HEK293 (cell line): Measurements from ENCODE around the gene MTCH2.

ENCODE experiments used
- ZIC2 ChIP-seq: fragments of 450-650 bp; formaldehyde crosslinking; IDR thresholded peaks from 2 replicates; pipeline ENCODE4 v1.5.1; 2016; ENCODE audit warnings: missing biosample characterization, missing genetic modification characterization
- ZNF121 ChIP-seq: fragments of 450-650 bp; formaldehyde crosslinking; IDR thresholded peaks from 2 replicates; pipeline ENCODE4 v1.5.1; 2016; ENCODE audit warnings: missing biosample characterization, missing genetic modification characterization
- ZNF423 ChIP-seq: fragments of 450-650 bp; formaldehyde crosslinking; IDR thresholded peaks from 2 replicates; pipeline ENCODE4 v1.5.1; 2016; ENCODE audit warnings: missing biosample characterization, missing genetic modification characterization
- ZNF560 ChIP-seq: fragments of 450-650 bp; formaldehyde crosslinking; IDR thresholded peaks from 2 replicates; pipeline ENCODE4 v1.5.1; 2017; ENCODE audit warnings: missing biosample characterization, missing genetic modification characterization, borderline replicate concordance
- ZNF561 ChIP-seq: fragments of 450-650 bp; IDR thresholded peaks from 2 replicates; pipeline ENCODE4 v1.5.1; 2018; ENCODE audit warnings: missing biosample characterization, missing genetic modification characterization, borderline replicate concordance
- ZNF830 ChIP-seq: fragments of 450-650 bp; IDR thresholded peaks from 2 replicates; pipeline ENCODE4 v1.5.0; 2018; ENCODE audit warnings: missing biosample characterization, missing genetic modification characterization, low read depth, mild to moderate bottlenecking, moderate library complexity
- TF ChIP-seq, protein P1 (sequence below): fragments of 450-650 bp; formaldehyde crosslinking; IDR thresholded peaks from 2 replicates; pipeline ENCODE4 v1.5.1; 2016; ENCODE audit warnings: missing biosample characterization, missing genetic modification characterization
- TF ChIP-seq, protein P2 (sequence below): fragments of 450-650 bp; formaldehyde crosslinking; IDR thresholded peaks from 2 replicates; pipeline ENCODE4 v1.5.1; 2016; ENCODE audit warnings: missing biosample characterization, missing genetic modification characterization
- TF ChIP-seq, protein P3 (sequence below): fragments of 450-650 bp; formaldehyde crosslinking; IDR thresholded peaks from 2 replicates; pipeline ENCODE4 v1.5.1; 2016; ENCODE audit warnings: missing biosample characterization, missing genetic modification characterization

DNA sequence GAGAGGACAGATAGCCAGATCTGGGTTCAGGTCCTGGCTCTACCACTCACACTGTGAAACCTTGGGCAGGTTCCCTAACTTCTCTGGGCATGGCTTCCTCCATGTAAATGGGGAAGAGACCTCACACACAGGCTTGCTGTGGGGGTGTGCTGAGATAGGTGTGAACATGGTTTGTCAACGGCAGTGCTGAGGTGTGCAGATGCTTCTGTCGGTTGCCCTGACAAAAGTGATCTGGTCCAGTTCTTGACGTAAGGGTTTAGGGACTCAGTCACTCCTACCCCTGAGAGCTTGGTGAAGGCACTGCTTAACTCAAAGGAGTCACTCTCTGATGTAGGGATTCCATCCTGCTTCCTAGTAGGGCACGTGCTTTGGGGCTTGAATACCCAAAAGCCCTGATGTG, 50.1 kb downstream of the MTCH2 start:
- TF ChIP-seq, protein P1, sequence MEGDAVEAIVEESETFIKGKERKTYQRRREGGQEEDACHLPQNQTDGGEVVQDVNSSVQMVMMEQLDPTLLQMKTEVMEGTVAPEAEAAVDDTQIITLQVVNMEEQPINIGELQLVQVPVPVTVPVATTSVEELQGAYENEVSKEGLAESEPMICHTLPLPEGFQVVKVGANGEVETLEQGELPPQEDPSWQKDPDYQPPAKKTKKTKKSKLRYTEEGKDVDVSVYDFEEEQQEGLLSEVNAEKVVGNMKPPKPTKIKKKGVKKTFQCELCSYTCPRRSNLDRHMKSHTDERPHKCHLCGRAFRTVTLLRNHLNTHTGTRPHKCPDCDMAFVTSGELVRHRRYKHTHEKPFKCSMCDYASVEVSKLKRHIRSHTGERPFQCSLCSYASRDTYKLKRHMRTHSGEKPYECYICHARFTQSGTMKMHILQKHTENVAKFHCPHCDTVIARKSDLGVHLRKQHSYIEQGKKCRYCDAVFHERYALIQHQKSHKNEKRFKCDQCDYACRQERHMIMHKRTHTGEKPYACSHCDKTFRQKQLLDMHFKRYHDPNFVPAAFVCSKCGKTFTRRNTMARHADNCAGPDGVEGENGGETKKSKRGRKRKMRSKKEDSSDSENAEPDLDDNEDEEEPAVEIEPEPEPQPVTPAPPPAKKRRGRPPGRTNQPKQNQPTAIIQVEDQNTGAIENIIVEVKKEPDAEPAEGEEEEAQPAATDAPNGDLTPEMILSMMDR = no peak
- TF ChIP-seq ZNF561 (tag by site-specific recombination) (no peak), ZIC2 (tag by site-specific recombination) (no peak), ZNF121 (tag by site-specific recombination) (no peak), ZNF560 (tag by site-specific recombination) (no peak), ZNF423 (tag by site-specific recombination) (no peak), ZNF830 (tag by site-specific recombination) (no peak)
- TF ChIP-seq, protein P2, sequence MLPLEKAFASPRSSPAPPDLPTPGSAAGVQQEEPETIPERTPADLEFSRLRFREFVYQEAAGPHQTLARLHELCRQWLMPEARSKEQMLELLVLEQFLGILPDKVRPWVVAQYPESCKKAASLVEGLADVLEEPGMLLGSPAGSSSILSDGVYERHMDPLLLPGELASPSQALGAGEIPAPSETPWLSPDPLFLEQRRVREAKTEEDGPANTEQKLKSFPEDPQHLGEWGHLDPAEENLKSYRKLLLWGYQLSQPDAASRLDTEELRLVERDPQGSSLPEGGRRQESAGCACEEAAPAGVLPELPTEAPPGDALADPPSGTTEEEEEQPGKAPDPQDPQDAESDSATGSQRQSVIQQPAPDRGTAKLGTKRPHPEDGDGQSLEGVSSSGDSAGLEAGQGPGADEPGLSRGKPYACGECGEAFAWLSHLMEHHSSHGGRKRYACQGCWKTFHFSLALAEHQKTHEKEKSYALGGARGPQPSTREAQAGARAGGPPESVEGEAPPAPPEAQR (tag by site-specific recombination) = no peak
- TF ChIP-seq, protein P3, sequence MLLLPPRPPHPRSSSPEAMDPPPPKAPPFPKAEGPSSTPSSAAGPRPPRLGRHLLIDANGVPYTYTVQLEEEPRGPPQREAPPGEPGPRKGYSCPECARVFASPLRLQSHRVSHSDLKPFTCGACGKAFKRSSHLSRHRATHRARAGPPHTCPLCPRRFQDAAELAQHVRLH = no peak
